Measurements from ENCODE around the gene UBN1. TPM values are rescaled to one million over a fixed set of nuclear protein-coding genes. Genes with fewer than 3 reads are reported as not detected.

The UBN1 gene
- total RNA-seq, 1 donor: 37.7 TPM

DNA sequence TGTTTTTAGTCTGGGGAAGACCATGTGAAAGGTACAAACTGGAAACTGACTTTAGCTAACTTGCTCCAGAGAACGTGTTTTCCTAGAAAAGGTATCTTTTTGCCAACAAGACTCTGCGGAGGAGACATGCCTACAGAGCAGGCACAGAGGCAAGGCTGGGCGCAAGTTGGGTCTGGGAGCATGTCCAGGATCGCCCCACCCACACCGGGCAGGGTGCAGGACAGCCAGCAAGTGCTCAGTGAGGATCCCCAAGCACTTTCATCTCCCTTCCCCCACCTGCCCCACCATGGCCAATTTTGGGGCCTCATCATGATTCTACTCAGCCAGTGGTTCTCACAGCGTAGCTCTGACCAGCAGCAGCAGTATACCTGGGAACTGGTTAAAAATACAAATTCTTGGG is 26.6 kb upstream of the UBN1 start:
- no peak for TF ChIP-seq CTCF (IDR thresholded peaks at IDR 0.05; ENCODE audit: insufficient read depth, low read length)
- no peak for DNase-seq (ENCODE audit: low read depth)
- H3K4me3 ChIP-seq (ENCODE audit: low read depth, low read length): no peak overlapping the region

- DNase-seq (ENCODE audit: low read depth): no peak
- no peak for TF ChIP-seq CTCF (IDR thresholded peaks at IDR 0.05; ENCODE audit: insufficient read depth, low read length)
- H3K4me3 ChIP-seq (ENCODE audit: low read depth, low read length): no peak overlapping the region
These were observed 22.1 kb upstream of the UBN1 start for GRCh38 chr16:4825196-4825595.

DNA sequence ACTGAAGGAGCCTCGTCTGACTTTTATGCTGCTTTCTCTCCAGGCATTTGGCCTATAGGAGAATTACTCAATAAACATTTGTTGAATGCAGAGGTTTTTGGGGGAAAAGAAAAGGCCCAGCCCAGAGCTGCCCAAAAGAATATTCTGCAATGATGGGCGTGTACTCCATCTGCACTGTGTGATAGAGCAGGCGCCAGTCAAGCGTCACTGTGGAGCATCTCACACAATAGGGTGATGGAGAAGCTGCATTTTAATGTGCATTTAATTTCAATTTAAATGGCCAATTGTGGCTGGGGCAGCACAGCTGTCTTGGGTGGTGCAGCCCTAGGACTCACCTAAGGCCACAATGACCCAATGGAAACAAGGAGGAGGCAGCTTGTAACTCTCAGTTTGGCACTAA is 20.8 kb upstream of the UBN1 start:
- DNase-seq (ENCODE audit: low read depth): no peak
- H3K4me3 ChIP-seq (ENCODE audit: low read depth, low read length): no peak overlapping the region
- TF ChIP-seq CTCF (IDR thresholded peaks at IDR 0.05; ENCODE audit: insufficient read depth, low read length): no peak

DNA sequence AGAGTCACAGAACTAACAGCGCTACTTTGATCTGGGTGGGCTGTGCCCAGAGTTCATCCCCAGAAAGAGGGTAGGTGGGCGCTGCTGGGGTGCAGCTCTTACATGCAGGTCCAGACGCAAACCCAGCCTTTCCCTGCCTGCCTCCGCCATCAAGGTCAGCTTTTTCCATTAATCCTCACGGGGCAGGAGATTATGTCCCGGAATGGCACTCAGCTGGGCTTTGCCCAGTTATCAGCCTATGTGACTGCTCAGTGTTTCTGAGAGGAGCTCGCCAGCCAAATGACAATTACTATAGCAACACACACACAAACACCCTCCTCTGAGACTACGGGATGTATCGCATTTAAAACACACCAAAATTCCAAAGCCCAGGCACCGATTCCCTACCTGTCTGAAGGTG is 20.3 kb upstream of the UBN1 start:
- TF ChIP-seq CTCF (IDR thresholded peaks at IDR 0.05; ENCODE audit: insufficient read depth, low read length): no peak
- no peak for DNase-seq (ENCODE audit: low read depth)
- H3K4me3 ChIP-seq (ENCODE audit: low read depth, low read length): no peak overlapping the region

DNA sequence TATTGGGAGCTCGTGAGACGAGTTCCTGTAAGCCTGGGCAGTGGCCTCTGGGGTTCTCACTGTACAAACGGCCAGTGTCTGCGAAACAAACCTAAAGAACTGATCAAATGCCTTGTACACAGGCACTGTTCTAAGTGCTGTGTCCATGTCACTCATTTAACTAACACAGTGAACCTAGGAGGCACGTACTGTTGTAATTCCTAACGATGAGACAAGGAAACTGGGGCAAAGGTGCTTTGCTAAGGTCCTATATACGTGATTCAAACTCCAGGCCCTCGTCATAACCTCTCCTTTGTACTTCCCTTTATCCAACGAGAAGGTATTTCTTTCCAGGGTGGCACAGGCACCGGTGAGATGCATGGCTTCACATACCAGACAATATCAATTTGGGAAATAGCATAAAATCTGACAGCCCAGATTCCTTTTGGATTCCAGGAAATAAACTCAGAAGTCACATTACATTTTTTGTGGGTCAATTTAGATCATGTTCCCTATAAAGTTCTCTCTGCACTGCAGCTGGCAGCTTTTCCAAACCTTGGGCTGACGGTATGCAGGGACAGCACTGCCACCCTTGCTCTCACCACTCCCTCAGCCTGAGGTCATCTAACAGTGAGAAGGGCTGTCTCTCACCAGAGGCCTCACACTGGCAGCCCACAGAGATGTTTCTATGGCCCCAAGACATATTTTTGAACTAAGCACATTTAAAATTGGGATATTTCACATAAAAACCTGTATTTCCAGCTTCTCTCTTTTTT is 18.5 kb upstream of the UBN1 start:
- no peak for TF ChIP-seq CTCF (IDR thresholded peaks at IDR 0.05; ENCODE audit: insufficient read depth, low read length)
- H3K4me3 ChIP-seq (ENCODE audit: low read depth, low read length): no peak overlapping the region
- no peak for DNase-seq (ENCODE audit: low read depth)

GRCh38 chr16:4830408-4830807 is 16.9 kb upstream of the UBN1 start:
- DNase-seq (ENCODE audit: low read depth): no peak
- no peak overlapping the region for H3K4me3 ChIP-seq (ENCODE audit: low read depth, low read length)
- TF ChIP-seq CTCF (IDR thresholded peaks at IDR 0.05; ENCODE audit: insufficient read depth, low read length): no peak

DNA sequence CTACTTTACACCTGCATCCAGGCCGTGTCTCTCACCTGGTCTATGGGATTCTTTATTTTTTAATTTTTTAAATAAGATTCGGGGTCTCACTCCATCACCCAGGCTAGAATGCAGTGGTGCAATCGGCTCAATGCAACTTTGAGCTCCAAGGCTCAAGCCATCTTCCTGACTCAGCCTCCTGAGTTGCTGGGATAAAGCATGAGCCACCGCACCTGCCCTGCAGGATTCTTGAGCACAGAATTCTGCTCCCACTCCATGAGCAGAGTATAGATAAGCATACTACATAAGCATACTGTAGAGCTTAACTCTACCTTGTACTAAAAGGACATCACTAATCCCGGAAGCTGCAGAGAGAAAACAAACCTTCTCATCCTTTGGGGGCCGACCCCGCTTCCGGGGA is 15.7 kb upstream of the UBN1 start:
- no peak for DNase-seq (ENCODE audit: low read depth)
- TF ChIP-seq CTCF (IDR thresholded peaks at IDR 0.05; ENCODE audit: insufficient read depth, low read length): no peak
- no peak overlapping the region for H3K4me3 ChIP-seq (ENCODE audit: low read depth, low read length)
